Coronary artery (tissue), 2 donors: ENCODE measurements around the gene TANC1.

ENCODE experiments used
- DNase-seq: peaks from one replicate; pipeline ENCODE4 v3.0.0-alpha.2; 2017; ENCODE audit warnings: low spot score
- H3K27ac ChIP-seq, 2 donors: fragments of 200-600 bp; sonication (generic); one replicate each; pipeline ENCODE4 v1.5.1; 2016 to 2019
- H3K4me3 ChIP-seq: fragments of 200-600 bp; sonication (generic); 2 replicates; pipeline ENCODE4 v1.5.1; 2016; ENCODE audit warnings: mild to moderate bottlenecking, moderate library complexity
- TF ChIP-seq, protein P1 (sequence below): fragments of 200-600 bp; sonication (generic); IDR thresholded peaks from one replicate; pipeline ENCODE4 v1.5.1; 2019; ENCODE audit warnings: antibody characterized with exemption

The TANC1 gene

DNA sequence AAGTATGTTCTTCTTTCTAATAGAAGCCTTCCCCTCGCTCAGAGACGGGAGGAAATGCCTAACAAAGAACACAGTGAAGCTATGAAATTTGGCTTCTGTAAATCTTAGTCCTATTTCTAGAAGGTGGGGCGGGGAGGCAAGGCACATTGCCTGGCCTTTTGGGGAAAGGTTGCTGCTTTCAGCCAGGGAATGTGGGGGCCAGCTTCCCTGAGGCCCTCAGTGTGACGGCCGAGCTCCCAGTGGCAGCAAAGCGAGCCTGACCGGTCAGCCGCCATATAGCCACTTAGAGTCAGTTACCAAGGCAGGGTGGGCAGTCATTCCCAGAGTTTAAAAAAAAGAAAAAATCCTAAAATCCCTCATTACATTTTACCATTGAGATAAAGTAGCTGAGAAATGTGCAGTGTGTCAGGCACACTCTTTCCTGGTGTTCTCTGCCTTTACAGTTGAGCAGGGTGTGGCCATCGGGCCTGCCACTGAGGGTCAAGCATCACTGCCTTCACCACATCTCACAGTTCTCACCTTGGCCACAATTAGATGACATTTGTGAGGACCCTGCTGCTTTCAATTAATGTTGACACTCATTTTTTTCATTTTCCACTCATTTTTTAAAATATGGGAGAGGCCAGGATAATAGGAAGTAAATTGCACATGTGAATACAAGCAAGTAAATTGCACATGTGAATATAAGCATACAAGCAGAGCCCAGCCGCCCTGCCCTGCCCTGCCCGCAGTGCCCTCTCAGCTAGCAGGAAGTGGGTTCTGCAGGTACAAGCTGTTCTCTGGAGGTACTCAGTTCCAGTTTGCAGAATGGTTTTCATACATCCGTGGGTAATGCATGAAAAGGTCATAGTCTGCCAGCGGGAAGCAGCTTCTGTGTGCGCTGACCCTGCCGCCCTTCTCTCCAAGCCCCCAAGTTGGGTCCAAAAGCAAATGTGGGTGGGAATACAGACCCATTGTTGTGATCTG, 241.2 kb downstream of the TANC1 start:
- H3K27ac ChIP-seq, result peak overlapping the region; percentile 38 to 72
- TF ChIP-seq, protein P1, sequence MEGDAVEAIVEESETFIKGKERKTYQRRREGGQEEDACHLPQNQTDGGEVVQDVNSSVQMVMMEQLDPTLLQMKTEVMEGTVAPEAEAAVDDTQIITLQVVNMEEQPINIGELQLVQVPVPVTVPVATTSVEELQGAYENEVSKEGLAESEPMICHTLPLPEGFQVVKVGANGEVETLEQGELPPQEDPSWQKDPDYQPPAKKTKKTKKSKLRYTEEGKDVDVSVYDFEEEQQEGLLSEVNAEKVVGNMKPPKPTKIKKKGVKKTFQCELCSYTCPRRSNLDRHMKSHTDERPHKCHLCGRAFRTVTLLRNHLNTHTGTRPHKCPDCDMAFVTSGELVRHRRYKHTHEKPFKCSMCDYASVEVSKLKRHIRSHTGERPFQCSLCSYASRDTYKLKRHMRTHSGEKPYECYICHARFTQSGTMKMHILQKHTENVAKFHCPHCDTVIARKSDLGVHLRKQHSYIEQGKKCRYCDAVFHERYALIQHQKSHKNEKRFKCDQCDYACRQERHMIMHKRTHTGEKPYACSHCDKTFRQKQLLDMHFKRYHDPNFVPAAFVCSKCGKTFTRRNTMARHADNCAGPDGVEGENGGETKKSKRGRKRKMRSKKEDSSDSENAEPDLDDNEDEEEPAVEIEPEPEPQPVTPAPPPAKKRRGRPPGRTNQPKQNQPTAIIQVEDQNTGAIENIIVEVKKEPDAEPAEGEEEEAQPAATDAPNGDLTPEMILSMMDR, result no peak
- peak; percentile 63 for DNase-seq
- H3K4me3 ChIP-seq, result no peak overlapping the region

DNA sequence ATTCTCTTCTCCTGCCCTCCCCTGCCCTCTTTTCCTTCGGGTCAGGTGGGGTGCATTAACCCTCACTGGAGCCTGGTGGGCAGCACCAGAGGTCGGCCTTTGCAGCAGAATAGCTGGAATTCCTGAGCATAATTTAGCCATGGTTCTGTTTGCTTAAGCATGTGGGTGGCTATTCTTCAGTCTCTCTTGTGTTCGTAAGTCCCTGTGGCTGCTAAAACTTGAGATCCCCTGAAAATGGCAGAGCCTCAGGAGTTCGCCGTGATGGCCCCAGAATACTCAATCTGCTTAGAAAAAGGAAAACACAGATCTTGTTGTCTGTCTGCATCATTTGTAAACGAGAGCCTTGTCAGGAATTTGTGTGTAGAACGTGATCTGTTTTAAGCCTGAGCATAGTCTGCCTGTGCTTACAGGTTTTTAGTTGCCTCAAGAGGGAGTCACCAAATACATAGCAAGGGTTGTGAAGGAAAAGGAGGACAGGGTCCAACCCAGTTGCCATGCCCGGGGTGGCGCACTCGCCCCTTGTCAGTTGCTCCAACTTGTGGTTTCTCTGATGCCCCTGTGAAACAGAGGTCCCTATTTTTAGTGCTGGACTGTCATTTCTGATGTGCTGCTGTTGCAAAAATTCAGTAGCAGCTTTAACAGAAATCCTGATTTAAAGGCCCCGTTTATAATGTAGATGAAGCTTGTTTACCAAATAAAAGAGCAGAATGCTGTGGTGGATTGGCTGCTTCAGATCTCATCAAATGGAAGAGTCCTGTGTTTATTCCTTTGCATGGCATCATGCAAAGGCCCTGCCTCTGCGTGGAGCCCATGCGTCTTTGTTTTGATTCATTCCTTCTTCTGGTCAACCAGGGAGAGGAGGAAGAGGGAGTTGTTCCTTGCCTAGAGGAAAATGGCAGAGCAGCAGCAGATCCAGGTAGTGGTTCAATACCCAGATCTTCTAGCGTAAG, 243.3 kb downstream of the TANC1 start:
- peak; percentile 61 for DNase-seq
- no peak overlapping the region for H3K4me3 ChIP-seq
- TF ChIP-seq, protein P1, result no peak
- peak overlapping the region in 1 of 2 donors; percentile 42 for H3K27ac ChIP-seq

DNA sequence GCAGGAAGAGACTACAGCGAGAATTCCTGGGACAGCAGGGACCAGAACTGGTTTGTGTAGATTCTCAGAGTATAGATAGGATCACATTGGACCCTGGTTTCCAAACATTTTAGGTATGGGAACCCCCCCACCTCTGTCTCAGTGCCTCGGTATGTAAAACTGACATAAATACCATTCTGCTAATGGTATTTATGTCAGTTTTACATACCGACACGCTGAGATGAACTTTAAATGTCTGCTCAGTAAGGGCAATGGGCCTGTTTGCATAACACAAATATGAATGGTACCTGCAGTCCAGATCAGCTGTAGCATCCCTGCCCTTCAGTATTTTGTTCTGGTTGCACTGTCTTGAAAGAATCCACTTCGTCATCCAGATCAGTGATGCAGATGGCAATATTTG, 244.9 kb downstream of the TANC1 start:
- peak; percentile 1 for DNase-seq

GRCh38 chr2:159214325-159214865, 246.0 kb downstream of the TANC1 start:
- Histone ChIP-seq H3K4me3 (no peak overlapping the region), H3K27ac (no peak overlapping the region)
- DNase-seq, result peak; percentile 14
- TF ChIP-seq, protein P1, result no peak

More for the DNA sequence above, 244.9 kb downstream of the TANC1 start:
- H3K27ac ChIP-seq, result no peak overlapping the region
- H3K4me3 ChIP-seq, result no peak overlapping the region
- TF ChIP-seq, protein P1, result no peak

- TF ChIP-seq, protein P1, result no peak
- H3K27ac ChIP-seq, result no peak overlapping the region
Measured at GRCh38 chr2:159215116-159215515, 246.7 kb downstream of the TANC1 start.

DNA sequence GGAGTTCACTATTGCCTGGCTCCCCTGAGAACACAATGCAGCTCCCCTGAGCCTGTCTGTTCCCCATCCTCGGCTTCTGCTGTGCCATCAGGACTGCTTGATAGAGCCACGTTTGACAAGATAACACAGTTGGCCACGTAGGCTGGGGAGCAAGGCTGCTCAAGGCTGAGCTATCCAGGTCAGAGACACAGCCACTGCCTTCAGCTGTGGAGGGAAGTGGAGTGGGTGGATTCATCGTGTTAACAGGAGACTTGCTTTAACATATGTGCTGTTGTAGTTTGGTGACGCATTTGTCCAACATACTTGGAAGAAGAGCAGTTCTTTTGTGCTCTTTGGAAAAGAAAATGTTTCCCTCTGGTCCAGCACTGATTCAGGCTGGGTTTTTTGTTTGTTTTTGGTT, 249.2 kb downstream of the TANC1 start:
- Histone ChIP-seq H3K4me3 (no peak overlapping the region), H3K27ac (no peak overlapping the region)
- DNase-seq, result no peak
- TF ChIP-seq, protein P1, result no peak

More at GRCh38 chr2:159215116-159215515, 246.7 kb downstream of the TANC1 start:
- no peak overlapping the region for H3K4me3 ChIP-seq
- peak; percentile 19 for DNase-seq
